NB4 (cell line): ENCODE measurements around the gene IMMP2L.

ENCODE experiments used
- DNase-seq: peaks from one replicate; pipeline ENCODE4 v3.0.0; 2010; ENCODE audit warnings: low read depth
- H3K4me3 ChIP-seq: one replicate; pipeline ENCODE4 v1.5.1; 2011; ENCODE audit warnings: mild to moderate bottlenecking, low read depth, low read length, moderate library complexity
- CTCF ChIP-seq: IDR thresholded peaks from one replicate; pipeline ENCODE4 v1.5.1; 2012; ENCODE audit warnings: low read depth, low read length
- MYC ChIP-seq: IDR thresholded peaks from 2 replicates; pipeline ENCODE4 v1.6.1; 2011; ENCODE audit warnings: low read depth, low read length
- POLR2A ChIP-seq: IDR thresholded peaks from 2 replicates; pipeline ENCODE4 v1.6.1; 2011; ENCODE audit warnings: mild to moderate bottlenecking; ENCODE audit not compliant: insufficient read length; ENCODE audit errors: extremely low read depth
- TF ChIP-seq, protein P1 (sequence below): IDR thresholded peaks from 2 replicates; pipeline ENCODE4 v1.6.1; 2011; ENCODE audit warnings: low read depth, low read length

Gene IMMP2L

GRCh38 chr7:111240371-111240770 is 321.9 kb downstream of the IMMP2L start:
- DNase-seq = no peak
- TF ChIP-seq MYC (no peak), POLR2A (no peak), CTCF (no peak)
- TF ChIP-seq, protein P1, sequence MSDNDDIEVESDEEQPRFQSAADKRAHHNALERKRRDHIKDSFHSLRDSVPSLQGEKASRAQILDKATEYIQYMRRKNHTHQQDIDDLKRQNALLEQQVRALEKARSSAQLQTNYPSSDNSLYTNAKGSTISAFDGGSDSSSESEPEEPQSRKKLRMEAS = no peak
- H3K4me3 ChIP-seq = no peak overlapping the region

DNA sequence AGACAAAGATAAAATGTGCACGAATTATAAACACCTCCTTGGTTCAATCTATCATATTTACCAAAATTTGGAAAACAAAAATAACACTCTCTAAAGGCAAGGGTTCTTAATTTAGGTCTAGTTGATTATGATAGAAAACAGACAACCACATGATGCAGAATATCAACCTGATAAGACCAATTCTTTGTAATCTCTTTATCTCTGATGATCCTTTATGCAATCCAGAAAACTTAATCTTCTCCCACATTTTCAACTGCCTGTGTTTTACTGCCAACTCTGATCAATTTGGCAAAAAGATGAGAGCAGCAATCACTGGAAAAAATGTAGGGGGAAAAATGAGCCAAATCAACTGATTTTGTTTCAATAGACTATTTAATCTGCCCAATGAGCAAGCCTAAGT is 322.9 kb downstream of the IMMP2L start:
- no peak for DNase-seq
- H3K4me3 ChIP-seq = no peak overlapping the region
- no peak for TF ChIP-seq POLR2A
- no peak for TF ChIP-seq CTCF
- no peak for TF ChIP-seq MYC
- TF ChIP-seq, protein P1 = no peak

DNA sequence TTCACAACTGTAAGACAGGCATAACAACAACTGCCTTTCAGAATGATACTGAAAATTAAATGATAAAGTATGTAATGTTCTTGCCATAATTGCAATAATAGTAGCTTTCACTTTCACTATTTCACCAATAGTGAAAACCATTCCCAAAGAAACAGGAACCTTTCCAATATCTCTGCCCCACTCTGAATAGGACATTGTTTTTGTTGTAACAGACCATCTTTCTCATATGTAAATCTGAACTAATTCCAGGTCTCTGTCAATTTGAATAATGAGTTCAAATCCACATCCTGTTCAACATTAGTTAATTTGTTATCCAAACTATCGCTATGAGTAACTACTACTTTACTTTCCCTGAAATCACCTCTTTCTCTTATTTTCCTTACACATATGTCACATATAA is 323.4 kb downstream of the IMMP2L start:
- no peak overlapping the region for H3K4me3 ChIP-seq
- DNase-seq = no peak
- TF ChIP-seq MYC (no peak), CTCF (no peak), POLR2A (no peak)
- TF ChIP-seq, protein P1 = no peak

- no peak for DNase-seq
- no peak for TF ChIP-seq POLR2A
- TF ChIP-seq, protein P1 = no peak
- TF ChIP-seq MYC = no peak
- no peak for TF ChIP-seq CTCF
- no peak overlapping the region for H3K4me3 ChIP-seq
Observed at GRCh38 chr7:111235709-111236108, 326.6 kb downstream of the IMMP2L start.

DNA sequence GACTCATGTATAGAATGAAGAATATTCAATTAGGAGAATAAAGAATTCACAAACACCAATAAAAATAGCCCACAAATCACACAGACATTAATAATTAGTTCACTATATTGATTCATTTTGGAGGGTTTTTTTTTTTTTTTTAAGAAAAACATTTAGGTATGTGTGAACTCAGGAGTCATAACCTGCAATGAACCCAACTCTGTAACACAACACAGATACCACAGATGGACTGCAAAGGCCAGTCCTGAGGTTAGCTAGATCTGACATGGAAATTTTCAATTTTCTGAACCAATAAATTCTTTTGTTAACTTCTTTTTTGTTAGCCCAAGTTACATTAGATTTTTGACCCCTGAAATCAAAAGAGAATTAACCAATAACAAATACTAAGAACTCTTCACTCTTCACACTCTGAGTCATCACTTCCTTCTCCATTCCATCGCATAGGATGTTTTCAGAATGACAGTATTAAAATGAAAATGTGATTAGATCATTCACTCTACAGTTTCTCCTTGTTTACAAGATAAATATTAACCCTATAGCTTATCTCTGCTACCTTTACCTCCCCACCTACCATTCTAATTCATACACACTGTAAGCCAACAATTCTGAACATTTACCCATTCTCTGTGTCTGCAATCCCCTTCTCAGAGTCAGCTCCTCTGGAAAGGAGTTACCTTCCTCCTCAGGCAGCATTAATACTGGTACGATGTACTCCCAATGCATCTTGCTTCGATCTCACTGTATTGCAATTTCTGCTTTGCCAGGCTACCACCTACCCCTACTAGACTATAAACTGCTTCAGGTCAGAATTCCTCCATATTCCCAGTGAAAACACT is 329.8 kb downstream of the IMMP2L start:
- DNase-seq = peak; percentile 13
- TF ChIP-seq CTCF (no peak), POLR2A (no peak), MYC (no peak)
- TF ChIP-seq, protein P1 = no peak

More for the DNA sequence above, 329.8 kb downstream of the IMMP2L start:
- H3K4me3 ChIP-seq = no peak overlapping the region
